Activated B cell treated with CpG ODN at 0.5 μM for 24 hours (primary cell): ENCODE results near the gene CTNNBL1. TPM values are rescaled to one million over a fixed set of nuclear protein-coding genes. Genes with fewer than 3 reads are reported as not detected.
A peak's percentile ranks its signal among the peaks of the same experiment; 100 is the strongest.

Experiments
- ATAC-seq: fragments of 200-7000 bp; cut with Tn5 transposase; one replicate; pipeline ENCODE4 v1.10.0; 2021; ENCODE audit warnings: low read depth, mild to moderate bottlenecking, moderate library complexity
- CTCF ChIA-PET: fragments of 350-600 bp; sonication (Branson Sonifier 250); formaldehyde crosslinking; loops from one replicate; lab custom pipeline; 2021; ENCODE audit warnings: antibody characterized with exemption; lab: Charles Lee
- POLR2A ChIA-PET: fragments of 350-600 bp; sonication (Branson Sonifier 250); formaldehyde crosslinking; loops from one replicate; lab custom pipeline; 2021; ENCODE audit warnings: antibody characterized with exemption; lab: Charles Lee
- DNase-seq: peaks from one replicate; pipeline ENCODE4 v3.0.0; 2022
- H3K27ac Mint-ChIP-seq: one replicate; pipeline ENCODE4 v1.8.0; 2020; ENCODE audit warnings: mixed read lengths
- H3K27me3 Mint-ChIP-seq: one replicate; pipeline ENCODE4 v1.8.0; 2021; ENCODE audit warnings: mixed read lengths
- H3K36me3 Mint-ChIP-seq: one replicate; pipeline ENCODE4 v1.8.0; 2021; ENCODE audit warnings: low read depth, mixed read lengths
- H3K4me1 Mint-ChIP-seq: one replicate; pipeline ENCODE4 v1.8.0; 2021; ENCODE audit warnings: mixed read lengths
- H3K4me3 Mint-ChIP-seq: one replicate; pipeline ENCODE4 v1.8.0; 2020; ENCODE audit warnings: mild to moderate bottlenecking, mixed read lengths
- H3K9me3 Mint-ChIP-seq: one replicate; pipeline ENCODE4 v1.8.0; 2020; ENCODE audit warnings: mixed read lengths
- intact Hi-C: fragments of 100-400 bp; cut with micrococcal nuclease; formaldehyde crosslinking; loops from one replicate; pipeline ENCODE4 v1.15.1; 2024
- total RNA-seq: library from RNA; stranded (reverse); gene quantifications from 2 replicates; pipeline ENCODE4 v1.2.3, GENCODE V29; 2022
- TF ChIP-seq, protein P1 (sequence below): fragments of 200-600 bp; IDR thresholded peaks from one replicate; pipeline ENCODE4 v1.8.0; 2022; ENCODE audit warnings: antibody characterized with exemption, mild to moderate bottlenecking

CTNNBL1 gene
- 102 and 110 TPM in 2 replicates for total RNA-seq

DNA sequence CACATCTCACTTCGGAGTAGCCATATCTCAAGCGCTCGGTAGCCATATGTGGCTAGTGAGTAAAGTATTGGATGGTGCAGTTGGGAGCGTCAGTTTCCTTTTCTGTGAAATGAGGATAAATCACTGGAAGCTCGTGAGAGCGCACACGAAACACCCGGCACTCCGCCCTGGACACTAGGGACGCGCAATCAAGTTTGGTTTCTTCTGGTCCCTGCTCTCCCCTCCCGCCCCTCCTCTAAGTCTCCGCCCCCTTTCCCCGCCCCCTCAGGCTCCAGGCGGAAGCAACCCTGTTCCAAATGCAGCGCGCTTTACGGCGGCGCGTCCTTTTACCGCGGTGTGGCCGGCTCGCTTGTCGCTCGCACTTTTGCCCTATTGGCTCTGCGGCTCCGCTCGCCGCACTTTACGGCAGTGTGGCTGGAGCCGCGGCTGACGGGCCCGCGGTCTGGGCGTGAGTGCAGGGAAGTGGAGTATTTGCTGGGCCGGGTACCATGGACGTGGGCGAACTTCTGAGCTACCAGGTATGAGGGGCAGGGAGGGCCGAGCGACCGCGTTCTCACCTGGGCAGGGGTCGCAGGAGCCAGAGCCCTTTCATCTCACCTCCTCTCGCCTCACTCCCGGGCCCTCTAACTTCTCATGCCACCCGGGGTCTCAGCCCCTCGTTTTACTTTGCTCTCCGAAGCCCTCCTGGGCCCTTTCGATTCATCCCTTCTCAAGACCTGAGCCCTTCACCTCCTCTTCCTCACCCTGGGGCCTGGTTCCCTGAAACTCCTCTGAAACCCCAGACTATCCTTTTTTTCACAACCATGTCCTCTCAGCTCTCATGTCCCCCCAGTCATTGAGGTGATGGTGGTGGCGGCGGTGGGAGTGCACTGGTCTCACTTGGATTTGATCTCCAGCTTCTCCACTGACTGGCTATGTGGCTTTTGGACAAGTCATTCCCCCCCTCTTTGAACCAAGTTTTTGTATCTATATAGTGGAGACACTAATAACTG lies at the start of gene CTNNBL1:
Gene CTNNBL1, plus strand, starts transcription at position 396 of the 992 bp plus-strand sequence. Its CDS starts 93 bp downstream, at position 489.
- H3K4me3 Mint-ChIP-seq = peak within 1 kb of the TSS; percentile 99
- POLR2A ChIA-PET = interaction anchor here (0.7 to 2.6 kb wide), 3 partner anchors 56 to 522 kb away, joined by 3 to 12 read pairs (median 4); no protein-coding TSS in a partner anchor

DNA sequence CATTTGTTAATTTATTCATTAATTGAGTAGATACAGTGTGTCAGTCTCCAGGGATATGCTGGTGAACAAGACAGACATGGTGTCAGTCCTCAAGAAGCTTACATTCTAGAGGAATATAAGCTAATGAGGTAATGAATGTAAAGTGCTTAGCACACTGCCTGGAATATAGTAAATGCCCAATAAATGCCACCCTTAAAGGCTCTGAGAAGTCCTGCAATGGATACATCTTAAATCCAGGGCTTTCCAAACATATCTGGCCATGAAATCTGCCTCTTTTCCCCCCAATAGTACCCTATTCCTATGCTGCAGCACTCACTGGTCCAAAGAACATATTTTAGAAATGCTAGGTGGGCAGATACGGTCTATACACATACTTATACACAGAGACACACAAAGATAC lies 49.2 kb upstream of the CTNNBL1 start:
- H3K27me3 Mint-ChIP-seq = peaks cover 42% of the 10 kb centered on the region
- ATAC-seq = no peak
- no peaks in the 10 kb centered on the region for H3K9me3 Mint-ChIP-seq
- no peak overlapping the region for H3K27ac Mint-ChIP-seq
- H3K4me3 Mint-ChIP-seq = no peak overlapping the region
- TF ChIP-seq, protein P1, sequence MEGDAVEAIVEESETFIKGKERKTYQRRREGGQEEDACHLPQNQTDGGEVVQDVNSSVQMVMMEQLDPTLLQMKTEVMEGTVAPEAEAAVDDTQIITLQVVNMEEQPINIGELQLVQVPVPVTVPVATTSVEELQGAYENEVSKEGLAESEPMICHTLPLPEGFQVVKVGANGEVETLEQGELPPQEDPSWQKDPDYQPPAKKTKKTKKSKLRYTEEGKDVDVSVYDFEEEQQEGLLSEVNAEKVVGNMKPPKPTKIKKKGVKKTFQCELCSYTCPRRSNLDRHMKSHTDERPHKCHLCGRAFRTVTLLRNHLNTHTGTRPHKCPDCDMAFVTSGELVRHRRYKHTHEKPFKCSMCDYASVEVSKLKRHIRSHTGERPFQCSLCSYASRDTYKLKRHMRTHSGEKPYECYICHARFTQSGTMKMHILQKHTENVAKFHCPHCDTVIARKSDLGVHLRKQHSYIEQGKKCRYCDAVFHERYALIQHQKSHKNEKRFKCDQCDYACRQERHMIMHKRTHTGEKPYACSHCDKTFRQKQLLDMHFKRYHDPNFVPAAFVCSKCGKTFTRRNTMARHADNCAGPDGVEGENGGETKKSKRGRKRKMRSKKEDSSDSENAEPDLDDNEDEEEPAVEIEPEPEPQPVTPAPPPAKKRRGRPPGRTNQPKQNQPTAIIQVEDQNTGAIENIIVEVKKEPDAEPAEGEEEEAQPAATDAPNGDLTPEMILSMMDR = no peak
- CTCF ChIA-PET = interaction anchor here (0.5 kb wide), 1 partner anchor 145 kb away, joined by 3 read pairs; no protein-coding TSS in a partner anchor
- no peaks in the 10 kb centered on the region for H3K36me3 Mint-ChIP-seq
- H3K4me1 Mint-ChIP-seq = no peaks in the 10 kb centered on the region
- intact Hi-C loops = no loop called here
- no peak for DNase-seq
- POLR2A ChIA-PET = no interaction called here

More for the DNA sequence above, at the start of gene CTNNBL1:
- peaks cover 43% of the 10 kb centered on the region for H3K4me1 Mint-ChIP-seq
- CTCF ChIA-PET = no interaction called here
- H3K27ac Mint-ChIP-seq = peak within 1 kb of the TSS; percentile 95
- DNase-seq (peak; percentile 90), ATAC-seq (peak; percentile 92)
- H3K9me3 Mint-ChIP-seq = no peaks in the 10 kb centered on the region
- H3K36me3 Mint-ChIP-seq = peaks cover 10% of the 10 kb centered on the region
- TF ChIP-seq, protein P1 = no peak
- intact Hi-C loops = loop anchor here (1.0 kb wide), 4 partner anchors 97 to 339 kb away; partner anchors contain the start of genes BLCAP, RPRD1B and TTI1
- H3K27me3 Mint-ChIP-seq = peaks cover 15% of the 10 kb centered on the region

DNA sequence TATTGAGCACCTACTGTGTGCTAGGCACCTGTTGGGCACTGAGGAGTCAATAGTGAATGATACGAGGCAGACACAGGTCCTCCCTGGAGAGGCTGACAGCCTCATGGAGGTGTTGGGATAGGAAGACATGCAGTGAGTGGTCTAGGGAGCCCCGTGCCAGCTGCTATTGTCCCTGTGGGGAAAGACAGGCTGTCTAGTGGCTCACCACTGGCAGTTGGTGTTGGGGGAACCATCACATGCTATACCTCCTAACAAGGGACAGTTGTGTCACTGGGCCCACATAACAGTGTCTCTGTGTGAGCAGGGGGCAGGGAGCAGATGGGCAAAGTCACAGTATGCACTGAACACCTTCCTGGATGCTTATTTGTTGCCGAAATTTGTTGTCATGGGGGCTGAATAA lies 45.9 kb upstream of the CTNNBL1 start:
- peaks cover 28% of the 10 kb centered on the region for H3K27me3 Mint-ChIP-seq
- H3K27ac Mint-ChIP-seq = no peak overlapping the region
- ChIA-PET POLR2A (no interaction called here), CTCF (no interaction called here)
- ATAC-seq = no peak
- no peaks in the 10 kb centered on the region for H3K9me3 Mint-ChIP-seq
- H3K4me3 Mint-ChIP-seq = no peak overlapping the region
- H3K4me1 Mint-ChIP-seq = no peaks in the 10 kb centered on the region
- TF ChIP-seq, protein P1 = no peak
- no peaks in the 10 kb centered on the region for H3K36me3 Mint-ChIP-seq
- intact Hi-C loops = no loop called here
- DNase-seq = no peak

- CTCF ChIA-PET = no interaction called here
- DNase-seq (no peak), ATAC-seq (no peak)
- intact Hi-C loops = no loop called here
- TF ChIP-seq, protein P1 = no peak
- H3K4me3 Mint-ChIP-seq = no peak overlapping the region
- POLR2A ChIA-PET = no interaction called here
- no peaks in the 10 kb centered on the region for H3K36me3 Mint-ChIP-seq
- H3K9me3 Mint-ChIP-seq = no peaks in the 10 kb centered on the region
- peaks cover 25% of the 10 kb centered on the region for H3K27me3 Mint-ChIP-seq
- no peaks in the 10 kb centered on the region for H3K4me1 Mint-ChIP-seq
- no peak overlapping the region for H3K27ac Mint-ChIP-seq
These were observed 44.8 kb upstream of the CTNNBL1 start for GRCh38 chr20:37649017-37649416.
